Epithelial cell of prostate (primary cell): ENCODE measurements around the gene GSK3A.

Experiments used
- DNase-seq: peaks from one replicate; pipeline ENCODE4 v3.0.0-alpha.2; 2011; ENCODE audit warnings: low read depth, low spot score
- H3K27ac ChIP-seq: fragments of 450-650 bp; 2 replicates; pipeline ENCODE4 v1.5.1; 2017; ENCODE audit warnings: mild to moderate bottlenecking

Gene GSK3A

DNA sequence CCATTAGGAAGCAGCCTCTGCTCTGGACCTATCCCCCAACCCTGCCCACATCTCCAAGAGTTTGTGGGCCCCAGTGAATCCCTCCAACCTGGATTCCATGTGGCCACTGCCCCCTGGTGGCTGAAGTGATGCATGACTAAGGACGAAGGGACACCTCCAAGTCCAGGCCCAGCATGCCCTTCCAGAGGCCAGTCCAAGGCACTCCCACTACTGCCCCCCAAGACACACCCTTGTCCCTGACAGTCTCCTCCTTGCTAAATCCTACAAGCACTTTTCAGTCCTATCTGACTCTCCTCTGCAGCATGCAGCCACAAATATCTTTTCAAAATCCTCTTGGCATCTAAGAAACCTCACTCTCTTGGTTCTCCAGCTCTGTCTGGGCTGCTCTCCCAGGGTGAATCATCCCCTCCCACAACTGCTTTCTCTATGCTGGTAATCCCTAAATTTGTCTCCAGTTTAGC is 58.0 kb downstream of the GSK3A start:
- no peak for DNase-seq
- H3K27ac ChIP-seq, result no peak overlapping the region
